Lower leg skin (tissue), 3 donors: Measurements from ENCODE around the gene PRODH.

ENCODE experiments used
- CTCF ChIP-seq, 3 donors: fragments of 450-650 bp; IDR thresholded peaks; one replicate each; pipeline ENCODE4 v1.5.1; 2016; ENCODE audit warnings: antibody characterized with exemption in 3 of 3, mild to moderate bottlenecking in 3 of 3, moderate library complexity in 2 of 3
- POLR2A ChIP-seq, 2 donors: fragments of 450-650 bp; IDR thresholded peaks; one replicate each; pipeline ENCODE4 v1.6.1; 2016 to 2017; ENCODE audit warnings: antibody characterized with exemption in 2 of 2, mild to moderate bottlenecking in 1 of 2, moderate library complexity in 1 of 2

- TF ChIP-seq CTCF (IDR thresholded peaks at IDR 0.05) (no peak), POLR2A (IDR thresholded peaks at IDR 0.05) (no peak)
Observed at GRCh38 chr22:18977824-18978425, 41.8 kb upstream of the PRODH start.
